LoVo (cell line): Measurements from ENCODE around the gene DOK5.

Experiments used
- DNase-seq: peaks from one replicate; pipeline ENCODE4 v3.0.0-alpha.2; 2016; ENCODE audit warnings: low spot score

Gene DOK5

GRCh38 chr20:54559890-54560289 is 84.5 kb downstream of the DOK5 start:
- DNase-seq, result no peak

- no peak for DNase-seq
Observed at GRCh38 chr20:54560357-54560756, 85.0 kb downstream of the DOK5 start.

GRCh38 chr20:54565255-54565654 is 89.9 kb downstream of the DOK5 start:
- no peak for DNase-seq

- DNase-seq, result no peak
Observed at GRCh38 chr20:54566031-54566688, 90.8 kb downstream of the DOK5 start.

- no peak for DNase-seq
Observed at GRCh38 chr20:54570561-54570960, 95.2 kb downstream of the DOK5 start.

- DNase-seq, result no peak
Observed at GRCh38 chr20:54572665-54573435, 97.5 kb downstream of the DOK5 start.

- DNase-seq, result no peak
Observed at GRCh38 chr20:54573838-54574237, 98.4 kb downstream of the DOK5 start.

- DNase-seq, result no peak
Observed at GRCh38 chr20:54576518-54576917, 101.1 kb downstream of the DOK5 start.

GRCh38 chr20:54577637-54578036 is 102.2 kb downstream of the DOK5 start:
- no peak for DNase-seq

- no peak for DNase-seq
Observed at GRCh38 chr20:54585217-54585616, 109.8 kb downstream of the DOK5 start.

- no peak for DNase-seq
Observed at GRCh38 chr20:54587408-54587807, 112.0 kb downstream of the DOK5 start.

- no peak for DNase-seq
Observed at GRCh38 chr20:54589402-54590030, 114.1 kb downstream of the DOK5 start.

- DNase-seq, result no peak
Observed at GRCh38 chr20:54590856-54591255, 115.5 kb downstream of the DOK5 start.

GRCh38 chr20:54596651-54597050 is 121.3 kb downstream of the DOK5 start:
- no peak for DNase-seq

GRCh38 chr20:54598352-54598751 is 123.0 kb downstream of the DOK5 start:
- no peak for DNase-seq

- no peak for DNase-seq
Observed at GRCh38 chr20:54600634-54601033, 125.2 kb downstream of the DOK5 start.

- no peak for DNase-seq
Observed at GRCh38 chr20:54601831-54602515, 126.6 kb downstream of the DOK5 start.

- no peak for DNase-seq
Observed at GRCh38 chr20:54605319-54605718, 129.9 kb downstream of the DOK5 start.

- no peak for DNase-seq
Observed at GRCh38 chr20:54606380-54606779, 131.0 kb downstream of the DOK5 start.

GRCh38 chr20:54608039-54608745 is 132.8 kb downstream of the DOK5 start:
- no peak for DNase-seq

GRCh38 chr20:54608943-54609342 is 133.6 kb downstream of the DOK5 start:
- DNase-seq, result no peak
